ENCODE data around the gene NECTIN3. TPM values are rescaled to one million over a fixed set of nuclear protein-coding genes. Genes with fewer than 3 reads are reported as not detected.

NECTIN3 gene
- total and polyA plus RNA-seq, 10 of the 15 experiments (the other 5 are each of a cell fraction or from before 2014, with no cell fraction given): 0.21 TPM; not detected in 9

DNA sequence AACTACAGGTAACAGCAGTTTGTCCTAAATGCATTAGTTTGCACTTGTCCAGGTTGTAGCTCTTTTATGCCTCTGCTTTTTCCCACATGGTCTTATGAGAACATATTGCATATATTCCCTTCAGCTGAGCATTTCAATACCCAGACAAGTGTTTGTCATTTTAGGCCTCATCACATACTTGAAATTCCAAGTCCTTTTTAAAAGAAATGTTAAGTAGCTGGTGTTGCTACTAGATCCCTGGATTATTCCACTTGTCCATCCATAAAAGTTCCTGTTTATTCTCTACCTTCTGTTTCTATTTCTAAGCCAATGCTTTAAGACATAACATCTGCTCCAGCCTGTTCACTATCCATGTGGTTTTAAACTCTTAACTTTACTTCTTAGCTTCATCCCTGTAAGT is 128.4 kb downstream of the NECTIN3 start:
- H3K4me3 ChIP-seq: no peak overlapping the region
- no peaks in the 10 kb centered on the region for H3K36me3 ChIP-seq (ENCODE audit: control insufficient read depth in 2 of 2, insufficient read depth in 2 of 2, low read length in 1 of 2)
- H3K9ac ChIP-seq (ENCODE audit: control insufficient read depth, insufficient read depth, low read length): no peak overlapping the region
- no peak for DNase-seq (ENCODE audit: low read depth, low spot score)
- H3K4me2 ChIP-seq (ENCODE audit: control insufficient read depth, insufficient read depth): no peak overlapping the region
- SMC1A ChIA-PET (ENCODE audit: uncharacterized antibody, unreplicated experiment): no interaction called here
- no peak for FAIRE-seq
- H3K9me3 ChIP-seq (replicated peaks; ENCODE audit: control insufficient read depth, insufficient read depth, low read length): no peaks in the 10 kb centered on the region
- intact Hi-C loops (cut with micrococcal nuclease; ENCODE audit: unreplicated experiment): no loop called here
- H4K20me1 ChIP-seq (ENCODE audit: control insufficient read depth, insufficient read depth): no peaks in the 10 kb centered on the region
- H3K79me2 ChIP-seq (ENCODE audit: control insufficient read depth, insufficient read depth, low read length): no peaks in the 10 kb centered on the region
- no peaks in the 10 kb centered on the region for H3K4me1 ChIP-seq (ENCODE audit: control insufficient read depth, insufficient read depth, low read length)
- RAD21 ChIA-PET (ENCODE audit: unreplicated experiment): no interaction called here
- TF ChIP-seq CHD2 (IDR thresholded peaks at IDR 0.05; ENCODE audit: borderline replicate concordance, low read depth, low read length) (no peak), TBL1XR1 (IDR thresholded peaks at IDR 0.05; ENCODE audit: low read depth, low read length) (no peak)
- CTCF ChIA-PET: no interaction called here
- H2AFZ ChIP-seq (ENCODE audit: control insufficient read depth, low read depth, low read length): no peak overlapping the region
- POLR2A ChIA-PET: no interaction called here
- no TSS peak for BruUV-seq (replicated peaks)
- no peaks in the 10 kb centered on the region; a peak in 1 of 4 replicates for H3K27me3 ChIP-seq (replicated peaks in 1 of 2; ENCODE audit: control insufficient read depth in 2 of 2, insufficient read depth in 2 of 2, low read length in 1 of 2)
- ATAC-seq: no peak
- in situ Hi-C loops (cut with MboI): no loop called here
- H3K27ac ChIP-seq (ENCODE audit: control insufficient read depth, insufficient read depth): no peak overlapping the region

DNA sequence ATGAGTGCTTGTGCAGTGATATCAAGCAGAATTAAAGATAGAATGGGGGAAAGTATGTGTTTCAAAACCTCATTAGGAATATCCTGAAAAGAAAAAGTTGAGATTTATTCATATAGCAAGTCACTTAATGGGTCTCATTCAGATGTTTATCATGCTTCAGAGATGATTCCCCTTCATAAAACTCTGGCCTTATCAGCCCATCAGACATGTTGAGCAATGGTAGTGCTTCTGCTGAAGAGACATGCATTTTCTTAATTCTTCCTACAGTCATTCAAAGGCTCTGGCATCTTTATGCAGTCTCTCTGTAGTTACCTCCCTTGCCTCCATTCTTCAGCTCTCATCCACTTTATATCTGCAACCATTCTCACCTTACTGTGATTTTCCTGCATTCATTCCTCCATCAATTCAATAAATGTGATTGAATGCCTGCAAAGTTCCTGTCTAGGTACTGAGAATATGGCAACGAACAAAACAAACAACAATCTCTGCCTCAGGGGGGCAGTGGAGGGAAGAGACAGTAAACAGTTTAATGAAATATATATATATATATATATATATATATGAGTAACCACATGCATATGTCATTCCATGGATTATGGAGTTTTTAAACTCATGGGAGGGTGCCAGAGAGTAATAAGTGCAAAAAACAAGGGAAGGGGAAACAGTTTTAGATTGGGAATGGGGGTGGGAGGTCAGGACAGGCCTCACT is 138.5 kb downstream of the NECTIN3 start:
- no peak for DNase-seq (ENCODE audit: low read depth, low spot score)
- ATAC-seq: no peak
- CTCF ChIA-PET: no interaction called here
- TF ChIP-seq IKZF1 (conservative IDR thresholded peaks at IDR 0.05): no peak
- no peak for TF ChIP-seq CEBPB (IDR thresholded peaks at IDR 0.05; ENCODE audit: borderline replicate concordance in 1 of 2, low read depth in 2 of 2, low read length in 2 of 2)
- no peak for TF ChIP-seq HDAC2 (IDR thresholded peaks at IDR 0.05)
- no peak for TF ChIP-seq GABPA (IDR thresholded peaks at IDR 0.05; ENCODE audit: low read depth)
- TF ChIP-seq, protein P1, sequence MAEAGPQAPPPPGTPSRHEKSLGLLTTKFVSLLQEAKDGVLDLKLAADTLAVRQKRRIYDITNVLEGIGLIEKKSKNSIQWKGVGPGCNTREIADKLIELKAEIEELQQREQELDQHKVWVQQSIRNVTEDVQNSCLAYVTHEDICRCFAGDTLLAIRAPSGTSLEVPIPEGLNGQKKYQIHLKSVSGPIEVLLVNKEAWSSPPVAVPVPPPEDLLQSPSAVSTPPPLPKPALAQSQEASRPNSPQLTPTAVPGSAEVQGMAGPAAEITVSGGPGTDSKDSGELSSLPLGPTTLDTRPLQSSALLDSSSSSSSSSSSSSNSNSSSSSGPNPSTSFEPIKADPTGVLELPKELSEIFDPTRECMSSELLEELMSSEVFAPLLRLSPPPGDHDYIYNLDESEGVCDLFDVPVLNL (IDR thresholded peaks at IDR 0.05; ENCODE audit: low read depth, low read length): no peak
- no peak for TF ChIP-seq SIX5 (IDR thresholded peaks at IDR 0.05; ENCODE audit: low read depth, low read length, severe bottlenecking)
- TF ChIP-seq, protein P2, sequence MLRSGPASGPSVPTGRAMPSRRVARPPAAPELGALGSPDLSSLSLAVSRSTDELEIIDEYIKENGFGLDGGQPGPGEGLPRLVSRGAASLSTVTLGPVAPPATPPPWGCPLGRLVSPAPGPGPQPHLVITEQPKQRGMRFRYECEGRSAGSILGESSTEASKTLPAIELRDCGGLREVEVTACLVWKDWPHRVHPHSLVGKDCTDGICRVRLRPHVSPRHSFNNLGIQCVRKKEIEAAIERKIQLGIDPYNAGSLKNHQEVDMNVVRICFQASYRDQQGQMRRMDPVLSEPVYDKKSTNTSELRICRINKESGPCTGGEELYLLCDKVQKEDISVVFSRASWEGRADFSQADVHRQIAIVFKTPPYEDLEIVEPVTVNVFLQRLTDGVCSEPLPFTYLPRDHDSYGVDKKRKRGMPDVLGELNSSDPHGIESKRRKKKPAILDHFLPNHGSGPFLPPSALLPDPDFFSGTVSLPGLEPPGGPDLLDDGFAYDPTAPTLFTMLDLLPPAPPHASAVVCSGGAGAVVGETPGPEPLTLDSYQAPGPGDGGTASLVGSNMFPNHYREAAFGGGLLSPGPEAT (IDR thresholded peaks at IDR 0.05; ENCODE audit: low read depth): no peak
- TF ChIP-seq STAT1 (conservative IDR thresholded peaks at IDR 0.05): no peak
- no peak for TF ChIP-seq ASH2L (IDR thresholded peaks at IDR 0.05; ENCODE audit: borderline replicate concordance, low read depth)
- TF ChIP-seq SP1 (IDR thresholded peaks at IDR 0.05; ENCODE audit: low read depth, low read length): no peak
- TF ChIP-seq, protein P3, sequence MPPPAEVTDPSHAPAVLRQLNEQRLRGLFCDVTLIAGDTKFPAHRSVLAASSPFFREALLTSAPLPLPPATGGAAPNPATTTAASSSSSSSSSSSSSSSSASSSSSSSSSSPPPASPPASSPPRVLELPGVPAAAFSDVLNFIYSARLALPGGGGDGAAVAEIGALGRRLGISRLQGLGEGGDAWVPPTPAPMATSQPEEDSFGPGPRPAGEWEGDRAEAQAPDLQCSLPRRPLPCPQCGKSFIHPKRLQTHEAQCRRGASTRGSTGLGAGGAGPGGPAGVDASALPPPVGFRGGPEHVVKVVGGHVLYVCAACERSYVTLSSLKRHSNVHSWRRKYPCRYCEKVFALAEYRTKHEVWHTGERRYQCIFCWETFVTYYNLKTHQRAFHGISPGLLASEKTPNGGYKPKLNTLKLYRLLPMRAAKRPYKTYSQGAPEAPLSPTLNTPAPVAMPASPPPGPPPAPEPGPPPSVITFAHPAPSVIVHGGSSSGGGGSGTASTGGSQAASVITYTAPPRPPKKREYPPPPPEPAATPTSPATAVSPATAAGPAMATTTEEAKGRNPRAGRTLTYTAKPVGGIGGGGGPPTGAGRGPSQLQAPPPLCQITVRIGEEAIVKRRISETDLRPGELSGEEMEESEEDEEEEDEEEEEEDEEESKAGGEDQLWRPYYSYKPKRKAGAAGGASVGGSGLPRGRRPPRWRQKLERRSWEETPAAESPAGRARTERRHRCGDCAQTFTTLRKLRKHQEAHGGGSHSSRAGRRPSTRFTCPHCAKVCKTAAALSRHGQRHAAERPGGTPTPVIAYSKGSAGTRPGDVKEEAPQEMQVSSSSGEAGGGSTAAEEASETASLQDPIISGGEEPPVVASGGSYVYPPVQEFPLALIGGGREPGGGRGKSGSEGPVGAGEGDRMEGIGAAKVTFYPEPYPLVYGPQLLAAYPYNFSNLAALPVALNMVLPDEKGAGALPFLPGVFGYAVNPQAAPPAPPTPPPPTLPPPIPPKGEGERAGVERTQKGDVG (CRISPR knock-in tag; IDR thresholded peaks at IDR 0.05): no peak

More for the DNA sequence above, 138.5 kb downstream of the NECTIN3 start:
- Histone ChIP-seq H4K20me1 (ENCODE audit: control insufficient read depth, insufficient read depth) (no peaks in the 10 kb centered on the region), H3K9ac (ENCODE audit: control insufficient read depth, insufficient read depth, low read length) (no peak overlapping the region), H3K4me3 (no peak overlapping the region), H3K27me3 (replicated peaks in 1 of 2; ENCODE audit: control insufficient read depth in 2 of 2, insufficient read depth in 2 of 2, low read length in 1 of 2) (no peaks in the 10 kb centered on the region), H3K4me2 (ENCODE audit: control insufficient read depth, insufficient read depth) (no peak overlapping the region), H3K4me1 (ENCODE audit: control insufficient read depth, insufficient read depth, low read length) (no peaks in the 10 kb centered on the region), H2AFZ (ENCODE audit: control insufficient read depth, low read depth, low read length) (no peak overlapping the region), H3K27ac (ENCODE audit: control insufficient read depth, insufficient read depth) (no peak overlapping the region), H3K9me3 (replicated peaks; ENCODE audit: control insufficient read depth, insufficient read depth, low read length) (no peaks in the 10 kb centered on the region), H3K36me3 (ENCODE audit: control insufficient read depth in 2 of 2, insufficient read depth in 2 of 2, low read length in 1 of 2) (no peaks in the 10 kb centered on the region), H3K79me2 (ENCODE audit: control insufficient read depth, insufficient read depth, low read length) (no peaks in the 10 kb centered on the region)
- BruUV-seq (replicated peaks): no TSS peak
- intact Hi-C loops (cut with micrococcal nuclease; ENCODE audit: unreplicated experiment) (no loop called here), in situ Hi-C loops (cut with MboI) (no loop called here)
- 0% methylated on average over 1 of the region's 1 CpG for WGBS (ENCODE audit: insufficient coverage, insufficient replicate concordance, low lambda C conversion rate, missing lambda C conversion rate)
- POLR2A ChIA-PET: no interaction called here
- RAD21 ChIA-PET (ENCODE audit: unreplicated experiment): no interaction called here
- SMC1A ChIA-PET (ENCODE audit: uncharacterized antibody, unreplicated experiment): no interaction called here
- FAIRE-seq: no peak

All from GM12878 (cell line).